ENCODE results near the gene PPP2R2B.

DNA sequence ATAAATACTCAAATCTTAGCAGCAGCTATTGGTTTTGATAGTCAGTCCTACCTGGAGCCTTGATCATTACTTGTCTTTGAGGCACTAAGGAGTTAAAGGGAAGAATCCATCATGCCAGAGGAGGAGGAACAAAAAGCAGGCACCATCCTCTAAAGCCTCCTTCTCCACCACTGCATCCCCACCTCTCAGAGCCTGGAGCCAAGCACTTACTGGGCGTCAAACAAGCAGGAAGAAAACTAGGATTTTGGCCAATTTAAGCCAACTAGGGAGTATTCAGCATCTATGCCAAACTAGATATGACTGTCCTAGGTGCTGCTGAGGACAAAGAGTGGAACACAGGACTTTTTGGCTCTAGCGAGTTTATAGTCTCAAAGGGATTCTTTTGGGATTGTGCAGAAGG lies 152.5 kb downstream of the PPP2R2B start:
- TF ChIP-seq CTCF (IDR thresholded peaks at IDR 0.05) (no peak), POLR2A (IDR thresholded peaks at IDR 0.05) (no peak)

Data from Peyer's patch (tissue), 4 donors.